ENCODE data around the gene SORCS3.

GRCh38 chr10:104784452-104784851 is 143.4 kb downstream of the SORCS3 start:
- TF ChIP-seq, protein P1, sequence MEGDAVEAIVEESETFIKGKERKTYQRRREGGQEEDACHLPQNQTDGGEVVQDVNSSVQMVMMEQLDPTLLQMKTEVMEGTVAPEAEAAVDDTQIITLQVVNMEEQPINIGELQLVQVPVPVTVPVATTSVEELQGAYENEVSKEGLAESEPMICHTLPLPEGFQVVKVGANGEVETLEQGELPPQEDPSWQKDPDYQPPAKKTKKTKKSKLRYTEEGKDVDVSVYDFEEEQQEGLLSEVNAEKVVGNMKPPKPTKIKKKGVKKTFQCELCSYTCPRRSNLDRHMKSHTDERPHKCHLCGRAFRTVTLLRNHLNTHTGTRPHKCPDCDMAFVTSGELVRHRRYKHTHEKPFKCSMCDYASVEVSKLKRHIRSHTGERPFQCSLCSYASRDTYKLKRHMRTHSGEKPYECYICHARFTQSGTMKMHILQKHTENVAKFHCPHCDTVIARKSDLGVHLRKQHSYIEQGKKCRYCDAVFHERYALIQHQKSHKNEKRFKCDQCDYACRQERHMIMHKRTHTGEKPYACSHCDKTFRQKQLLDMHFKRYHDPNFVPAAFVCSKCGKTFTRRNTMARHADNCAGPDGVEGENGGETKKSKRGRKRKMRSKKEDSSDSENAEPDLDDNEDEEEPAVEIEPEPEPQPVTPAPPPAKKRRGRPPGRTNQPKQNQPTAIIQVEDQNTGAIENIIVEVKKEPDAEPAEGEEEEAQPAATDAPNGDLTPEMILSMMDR (IDR thresholded peaks at IDR 0.05) = no peak
- TF ChIP-seq POLR2A (IDR thresholded peaks at IDR 0.05) = no peak
